ENCODE measurements around the gene MAGEB1. TPM values are rescaled to one million over a fixed set of nuclear protein-coding genes. Genes with fewer than 3 reads are reported as not detected.

Gene MAGEB1, protein sequence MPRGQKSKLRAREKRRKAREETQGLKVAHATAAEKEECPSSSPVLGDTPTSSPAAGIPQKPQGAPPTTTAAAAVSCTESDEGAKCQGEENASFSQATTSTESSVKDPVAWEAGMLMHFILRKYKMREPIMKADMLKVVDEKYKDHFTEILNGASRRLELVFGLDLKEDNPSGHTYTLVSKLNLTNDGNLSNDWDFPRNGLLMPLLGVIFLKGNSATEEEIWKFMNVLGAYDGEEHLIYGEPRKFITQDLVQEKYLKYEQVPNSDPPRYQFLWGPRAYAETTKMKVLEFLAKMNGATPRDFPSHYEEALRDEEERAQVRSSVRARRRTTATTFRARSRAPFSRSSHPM
- total RNA-seq, result not detected

DNA sequence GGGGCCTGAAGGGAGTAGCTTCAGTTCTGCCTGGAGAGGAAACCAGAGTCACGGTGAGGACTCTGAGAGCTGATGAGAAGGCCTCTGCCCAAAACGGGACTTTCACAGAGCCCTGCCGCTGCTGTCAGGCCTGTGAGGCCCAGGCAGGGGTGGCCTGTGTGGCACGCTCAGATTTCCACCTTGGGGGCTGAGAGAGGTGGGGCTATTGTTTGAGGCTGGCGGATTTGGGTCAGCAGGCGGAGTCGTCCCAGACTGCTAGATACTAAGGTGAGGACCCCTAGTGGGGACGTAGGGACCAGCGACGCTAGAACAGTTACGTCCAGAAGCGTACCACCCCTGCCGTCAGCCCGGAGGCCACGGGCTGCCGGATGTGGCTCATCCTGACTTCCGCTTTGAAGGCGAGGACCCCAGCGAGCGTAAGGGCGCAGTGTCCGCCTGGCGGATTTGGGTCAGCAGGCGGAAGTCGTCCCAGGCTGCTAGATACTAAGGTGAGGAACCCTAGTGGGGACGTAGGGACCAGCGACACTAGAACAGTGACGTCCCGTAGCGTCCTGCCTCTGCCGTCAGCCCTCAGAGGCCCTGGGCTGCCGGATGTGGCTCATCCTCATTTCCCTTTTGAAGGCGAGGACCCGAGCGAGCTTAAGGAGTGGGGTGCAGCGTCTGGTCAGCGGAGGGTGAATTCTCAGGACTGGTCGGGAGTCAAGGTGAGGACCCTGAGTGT is at the start of gene MAGEB1:
TSS of gene MAGEB1 (plus strand) at position 378 of the 721 bp plus-strand sequence. CDS start 3,348 bp downstream, outside the sequence.
- H3K4me1 ChIP-seq, result no peaks in the 10 kb centered on the region
- no peak for DNase-seq
- H3K27me3 ChIP-seq, result no peaks in the 10 kb centered on the region
- H3K36me3 ChIP-seq, result no peaks in the 10 kb centered on the region
- no peak within 1 kb of the TSS for H3K27ac ChIP-seq
- TF ChIP-seq, protein P1, sequence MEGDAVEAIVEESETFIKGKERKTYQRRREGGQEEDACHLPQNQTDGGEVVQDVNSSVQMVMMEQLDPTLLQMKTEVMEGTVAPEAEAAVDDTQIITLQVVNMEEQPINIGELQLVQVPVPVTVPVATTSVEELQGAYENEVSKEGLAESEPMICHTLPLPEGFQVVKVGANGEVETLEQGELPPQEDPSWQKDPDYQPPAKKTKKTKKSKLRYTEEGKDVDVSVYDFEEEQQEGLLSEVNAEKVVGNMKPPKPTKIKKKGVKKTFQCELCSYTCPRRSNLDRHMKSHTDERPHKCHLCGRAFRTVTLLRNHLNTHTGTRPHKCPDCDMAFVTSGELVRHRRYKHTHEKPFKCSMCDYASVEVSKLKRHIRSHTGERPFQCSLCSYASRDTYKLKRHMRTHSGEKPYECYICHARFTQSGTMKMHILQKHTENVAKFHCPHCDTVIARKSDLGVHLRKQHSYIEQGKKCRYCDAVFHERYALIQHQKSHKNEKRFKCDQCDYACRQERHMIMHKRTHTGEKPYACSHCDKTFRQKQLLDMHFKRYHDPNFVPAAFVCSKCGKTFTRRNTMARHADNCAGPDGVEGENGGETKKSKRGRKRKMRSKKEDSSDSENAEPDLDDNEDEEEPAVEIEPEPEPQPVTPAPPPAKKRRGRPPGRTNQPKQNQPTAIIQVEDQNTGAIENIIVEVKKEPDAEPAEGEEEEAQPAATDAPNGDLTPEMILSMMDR (IDR thresholded peaks at IDR 0.05), result no peak
- TF ChIP-seq POLR2A (IDR thresholded peaks at IDR 0.05), result no peak
- H3K4me3 ChIP-seq, result no peak within 1 kb of the TSS
- H3K9me3 ChIP-seq, result no peaks in the 10 kb centered on the region

DNA sequence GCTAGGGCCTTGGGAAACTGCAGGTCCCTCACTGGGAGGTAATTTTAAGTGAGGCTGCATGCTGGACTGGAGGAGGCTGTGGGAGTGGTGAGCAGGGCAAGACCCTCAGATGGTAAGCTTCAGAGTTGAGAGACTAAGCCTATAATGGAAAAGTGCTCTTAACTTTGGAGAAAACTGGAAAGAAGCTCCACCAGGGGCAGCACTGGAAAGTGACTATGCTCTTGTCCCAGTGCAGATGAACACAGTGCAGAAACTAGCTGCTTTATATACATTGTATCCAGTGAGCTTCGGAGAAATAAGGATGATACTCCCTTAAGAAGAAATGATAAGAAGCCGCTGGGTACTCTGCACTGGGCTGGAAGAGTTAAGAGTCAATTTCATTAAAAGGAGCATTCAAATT is 34.8 kb upstream of the MAGEB1 start:
- DNase-seq, result no peak
- no peak overlapping the region for H3K4me3 ChIP-seq
- no peaks in the 10 kb centered on the region for H3K9me3 ChIP-seq
- no peak for TF ChIP-seq POLR2A (IDR thresholded peaks at IDR 0.05)
- TF ChIP-seq, protein P1 (IDR thresholded peaks at IDR 0.05), result no peak
- H3K27ac ChIP-seq, result no peak overlapping the region
- H3K27me3 ChIP-seq, result no peaks in the 10 kb centered on the region
- H3K4me1 ChIP-seq, result no peaks in the 10 kb centered on the region
- no peaks in the 10 kb centered on the region for H3K36me3 ChIP-seq

DNA sequence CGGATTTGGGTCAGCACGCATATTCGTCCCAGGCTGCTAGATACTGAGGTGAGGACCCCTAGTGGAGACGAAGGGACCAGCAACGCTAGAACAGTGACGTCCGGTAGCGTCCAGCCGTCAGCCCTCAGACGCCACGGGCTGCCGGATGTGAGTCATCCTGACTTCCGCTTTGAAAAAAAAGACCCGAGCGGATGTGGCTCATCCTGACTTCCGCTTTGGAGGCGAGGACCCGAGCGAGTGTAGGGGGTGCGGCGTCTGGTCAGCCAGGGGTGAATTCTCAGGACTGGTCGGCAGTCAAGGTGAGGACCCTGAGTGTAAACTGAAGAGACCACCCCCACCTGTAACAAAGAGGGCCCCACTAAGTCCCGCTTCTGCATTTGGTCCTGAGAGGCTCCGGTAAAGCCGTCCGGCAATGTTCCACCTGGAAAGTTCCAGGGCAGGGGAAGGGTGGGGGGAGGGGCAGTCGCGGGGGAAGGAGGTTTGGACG is 31.5 kb upstream of the MAGEB1 start, which contains the start of gene MAGEB2:
TSS of gene MAGEB2 (plus strand) at position 207 of the 487 bp plus-strand sequence. CDS start 3,018 bp downstream, outside the sequence.
- TF ChIP-seq, protein P1 (IDR thresholded peaks at IDR 0.05), result no peak
- TF ChIP-seq POLR2A (IDR thresholded peaks at IDR 0.05), result no peak
- H3K27ac ChIP-seq, result no peak within 1 kb of the TSS
- H3K4me3 ChIP-seq, result no peak within 1 kb of the TSS
- no peaks in the 10 kb centered on the region for H3K36me3 ChIP-seq
- H3K4me1 ChIP-seq, result no peaks in the 10 kb centered on the region
- no peaks in the 10 kb centered on the region for H3K9me3 ChIP-seq
- no peak for DNase-seq
- H3K27me3 ChIP-seq, result no peaks in the 10 kb centered on the region

DNA sequence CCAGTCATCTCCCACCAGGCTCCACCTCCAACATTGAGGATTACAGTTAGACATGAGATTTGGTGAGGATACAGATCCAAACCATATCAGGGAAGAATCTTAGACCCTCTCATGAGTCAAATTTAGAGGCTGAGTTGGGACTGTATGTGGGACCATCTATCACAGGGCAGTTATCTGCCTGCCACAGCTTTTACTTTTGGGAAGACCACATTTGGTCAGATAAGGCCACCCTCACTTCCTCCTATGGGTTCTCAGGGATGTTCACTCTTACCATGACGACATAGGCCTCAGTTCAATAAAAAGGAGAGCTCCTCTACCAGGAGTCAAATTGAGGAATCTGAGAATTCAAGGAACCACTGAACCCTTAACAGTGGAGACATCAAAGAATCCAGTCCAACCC is 29.5 kb upstream of the MAGEB1 start:
- no peak for DNase-seq
- Histone ChIP-seq H3K9me3 (no peaks in the 10 kb centered on the region), H3K4me1 (no peaks in the 10 kb centered on the region), H3K4me3 (no peak overlapping the region), H3K36me3 (no peaks in the 10 kb centered on the region), H3K27me3 (no peaks in the 10 kb centered on the region), H3K27ac (no peak overlapping the region)
- no peak for TF ChIP-seq POLR2A (IDR thresholded peaks at IDR 0.05)
- TF ChIP-seq, protein P1 (IDR thresholded peaks at IDR 0.05), result no peak

DNA sequence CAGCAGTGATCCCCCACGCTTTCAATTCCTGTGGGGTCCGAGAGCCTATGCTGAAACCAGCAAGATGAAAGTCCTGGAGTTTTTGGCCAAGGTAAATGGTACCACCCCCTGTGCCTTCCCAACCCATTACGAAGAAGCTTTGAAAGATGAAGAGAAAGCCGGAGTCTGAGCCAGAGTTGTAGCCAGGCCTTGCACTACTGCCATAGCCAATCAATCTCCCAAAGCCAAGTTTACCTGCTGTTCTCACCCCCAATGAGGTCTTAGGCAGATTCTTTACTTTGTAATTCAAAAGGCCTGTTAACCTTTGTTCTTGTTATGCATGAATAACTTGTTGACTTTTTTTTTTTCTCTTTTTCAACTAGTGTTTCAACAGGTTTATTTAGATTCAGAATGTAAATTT is 27.6 kb upstream of the MAGEB1 start:
- Histone ChIP-seq H3K9me3 (no peaks in the 10 kb centered on the region), H3K4me1 (no peaks in the 10 kb centered on the region), H3K27me3 (no peaks in the 10 kb centered on the region), H3K36me3 (no peaks in the 10 kb centered on the region), H3K27ac (no peak overlapping the region), H3K4me3 (no peak overlapping the region)
- TF ChIP-seq, protein P1 (IDR thresholded peaks at IDR 0.05), result no peak
- DNase-seq, result no peak

Data from Peyer's patch (tissue), 4 donors.